ENCODE measurements around the gene GGT5.
"Not testable (repeated sequence)": the region's sequence is repeated elsewhere in the genome, so short reads cannot be mapped to it uniquely, and the experiment has no call there.

The GGT5 gene

GRCh38 chr22:24262185-24262749, 17.4 kb upstream of the GGT5 start:
- DNase-seq: not testable (repeated sequence)

GRCh38 chr22:24259459-24259858, 14.6 kb upstream of the GGT5 start:
- DNase-seq: peak; percentile 41 to 42

DNA sequence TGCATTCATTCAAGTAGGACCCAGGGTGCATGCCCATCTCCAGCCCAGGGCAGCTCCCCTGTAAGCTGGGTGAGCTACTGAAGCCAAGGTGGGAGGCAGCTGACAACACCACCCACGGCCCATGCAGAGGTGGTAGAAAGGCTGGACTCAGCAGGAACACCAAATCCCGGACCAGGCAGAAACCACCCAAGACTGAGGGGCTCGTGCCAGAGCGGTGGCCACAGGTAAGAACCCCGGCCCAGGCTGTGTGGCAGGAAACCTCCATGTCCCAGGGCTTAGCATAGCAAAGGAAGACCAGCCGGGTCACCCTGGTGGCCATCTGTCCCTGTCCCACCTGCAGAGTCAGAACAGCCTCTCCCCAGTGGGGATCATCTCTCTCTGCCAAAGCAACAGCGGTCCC, 11.9 kb upstream of the GGT5 start:
- DNase-seq: not testable (repeated sequence)

DNA sequence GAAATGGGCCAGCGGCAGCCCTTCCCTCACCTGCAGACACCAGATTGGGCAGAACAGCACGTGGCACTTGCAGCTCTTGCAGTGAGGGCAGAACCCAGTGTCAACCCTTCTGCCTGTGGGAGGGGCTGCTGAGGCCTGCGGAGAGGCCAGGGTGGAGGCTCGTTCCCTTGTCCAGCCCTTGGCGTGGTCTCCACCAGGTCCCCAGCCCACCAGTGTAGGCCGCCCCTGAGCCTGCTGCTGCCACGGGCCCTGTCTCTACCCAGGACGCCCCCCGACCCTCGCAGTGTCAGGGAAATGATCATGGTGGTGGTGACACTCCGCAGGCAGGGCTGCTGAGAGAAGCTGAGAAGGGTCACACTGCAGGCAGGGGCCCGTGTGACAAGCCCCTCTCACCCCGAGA, 11.3 kb upstream of the GGT5 start:
- DNase-seq: not testable (repeated sequence)

DNA sequence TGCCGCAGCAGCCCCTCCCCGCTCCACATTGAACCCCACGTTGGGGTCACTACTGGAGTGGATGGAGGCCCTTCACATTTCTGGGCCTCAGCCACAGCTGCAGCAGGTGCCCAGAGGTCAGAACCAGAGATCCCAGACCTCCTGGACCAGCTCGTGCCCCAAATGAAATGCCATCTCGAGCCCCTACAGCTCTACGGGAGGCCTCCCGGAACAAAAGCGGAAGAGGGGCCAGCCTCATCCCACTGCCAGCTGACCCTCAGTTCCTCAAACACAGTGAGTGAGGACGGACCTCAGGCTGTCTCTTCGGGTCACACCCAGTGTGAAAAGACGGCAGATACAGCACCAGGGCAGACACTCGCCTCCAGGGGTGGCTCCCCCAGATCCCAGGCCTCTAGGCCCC, 8.2 kb upstream of the GGT5 start:
- not testable (repeated sequence) for DNase-seq

- DNase-seq: not testable (repeated sequence)
These were observed 6.4 kb upstream of the GGT5 start for GRCh38 chr22:24251286-24251685.

- DNase-seq: not testable (repeated sequence)
These were observed 4.5 kb upstream of the GGT5 start for GRCh38 chr22:24249413-24249812.

GRCh38 chr22:24248611-24249010, 3.7 kb upstream of the GGT5 start:
- DNase-seq: not testable (repeated sequence)

GRCh38 chr22:24247564-24248344, 2.9 kb upstream of the GGT5 start:
- DNase-seq: peak; percentile 19 to 55

DNA sequence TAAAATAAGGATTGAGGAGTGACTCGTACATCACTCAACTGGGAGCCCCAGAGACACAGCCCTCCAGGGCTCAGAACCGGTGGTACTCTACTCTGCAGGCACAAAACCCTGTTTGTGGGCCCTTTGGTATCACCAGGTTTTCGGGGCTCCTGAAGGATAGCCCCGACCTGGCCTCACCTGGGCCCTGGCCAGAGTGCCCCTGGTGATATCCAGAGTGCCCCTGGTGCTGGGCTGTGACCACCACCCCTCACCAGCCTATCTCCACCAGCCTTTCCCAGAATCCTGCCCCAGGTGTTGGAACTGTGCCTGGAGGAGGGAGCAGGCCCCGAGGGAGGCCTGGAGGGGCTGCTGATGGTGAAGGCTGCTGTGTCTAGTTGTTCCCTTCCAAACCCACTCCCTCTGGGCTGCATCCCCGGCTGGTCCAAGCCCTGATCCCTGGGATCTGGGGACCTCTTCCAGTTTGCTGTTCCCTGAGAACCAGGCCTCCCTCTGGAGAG, 2.2 kb upstream of the GGT5 start:
- no peak for DNase-seq

- DNase-seq: not testable (repeated sequence)
These were observed 991 bp upstream of the GGT5 start for GRCh38 chr22:24245584-24246561.

DNA sequence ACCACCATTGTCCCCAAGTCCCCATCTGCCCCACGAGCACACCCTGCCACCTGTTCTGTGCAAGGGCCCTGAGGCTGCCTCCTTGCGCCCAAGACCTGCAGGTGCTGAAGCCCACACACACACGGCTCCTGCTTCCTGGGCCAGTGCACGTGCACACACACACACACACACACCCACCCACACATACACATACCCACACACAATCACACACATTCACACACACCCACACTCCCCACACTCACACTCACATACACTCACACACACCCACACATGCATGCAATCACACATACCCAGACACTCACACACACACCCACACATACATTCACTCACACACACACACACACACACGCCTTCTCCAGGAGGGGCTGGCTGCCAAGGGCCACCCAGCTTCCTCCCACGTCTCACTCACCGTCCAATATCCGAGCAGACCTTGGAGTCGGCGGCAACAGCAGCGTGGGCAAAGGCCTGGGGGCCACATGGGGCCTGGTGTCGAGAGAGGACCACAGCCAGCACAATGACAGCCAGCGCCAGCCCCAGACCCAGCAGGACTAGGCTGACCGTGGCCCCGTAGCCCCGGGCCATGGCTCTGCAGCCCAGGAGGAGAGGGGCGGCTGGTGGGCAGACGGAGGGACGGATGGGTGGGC, 616 bp downstream of the GGT5 start:
- DNase-seq: peak in 1 of 2 experiments; percentile 39

DNA sequence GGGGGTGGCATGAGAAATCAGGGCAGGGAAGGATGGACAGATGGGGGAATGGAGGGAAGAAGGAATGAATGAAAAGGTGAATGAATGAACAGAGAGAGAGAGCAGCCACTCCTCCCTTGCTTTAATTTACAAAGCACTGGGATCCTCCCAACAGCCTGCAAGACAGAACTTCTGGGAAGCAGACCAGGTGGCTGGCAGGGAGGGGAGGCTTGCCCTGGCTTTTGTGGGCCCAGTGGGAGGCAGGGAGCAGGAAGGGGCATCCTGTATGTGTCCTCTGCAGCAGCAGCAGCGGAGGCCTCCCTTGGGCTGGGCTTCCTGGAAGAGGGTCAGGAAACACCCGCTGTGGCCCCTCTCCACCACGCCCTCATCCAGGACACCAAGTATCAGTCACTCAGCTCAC, 1.5 kb downstream of the GGT5 start:
- DNase-seq: not testable (repeated sequence)

- DNase-seq: not testable (repeated sequence)
These were observed 3.7 kb downstream of the GGT5 start for GRCh38 chr22:24240985-24241692.

DNA sequence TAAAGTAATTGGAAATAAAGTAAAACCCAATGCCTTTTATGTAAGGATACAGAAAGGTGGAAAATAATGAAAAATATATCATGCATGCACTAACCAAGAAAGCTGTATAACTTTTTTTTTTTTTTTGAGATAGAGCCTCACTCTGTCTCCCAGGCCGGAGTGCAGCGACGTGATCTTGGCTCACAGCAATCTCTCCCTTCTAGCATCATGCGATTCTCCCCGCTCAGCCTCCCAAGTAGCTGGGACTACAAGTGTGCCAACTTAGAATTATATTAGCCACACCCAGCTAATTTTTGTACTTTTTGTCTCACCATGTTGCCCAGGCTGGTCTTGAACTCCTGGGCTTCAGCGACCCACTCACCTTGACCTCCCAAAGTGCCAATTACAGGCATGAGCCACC, 4.5 kb downstream of the GGT5 start:
- DNase-seq: no peak

- not testable (repeated sequence) for DNase-seq
These were observed 6.7 kb downstream of the GGT5 start for GRCh38 chr22:24238101-24238694.

- DNase-seq: peak in 1 of 2 experiments; percentile 10
These were observed 8.2 kb downstream of the GGT5 start for GRCh38 chr22:24236656-24237055.

DNA sequence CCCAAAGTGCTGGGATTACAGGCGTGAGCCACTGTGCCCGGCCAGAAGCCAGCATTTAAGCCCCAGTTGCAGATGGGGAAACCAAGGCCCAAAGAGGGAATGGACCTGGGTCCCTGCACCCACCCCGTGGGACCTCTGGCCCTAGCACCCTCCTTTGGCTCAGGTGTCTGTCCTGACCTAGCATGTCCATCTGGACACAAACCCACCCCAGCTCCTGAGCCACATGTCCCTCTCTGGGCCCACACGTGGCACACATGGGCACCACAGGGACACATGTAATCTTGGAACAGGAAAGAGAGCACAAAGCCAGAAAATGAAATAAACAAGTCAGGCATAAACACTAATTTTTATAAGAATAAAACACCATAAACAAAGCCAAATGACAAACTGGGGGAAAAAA, 9.6 kb downstream of the GGT5 start:
- no peak for DNase-seq

DNA sequence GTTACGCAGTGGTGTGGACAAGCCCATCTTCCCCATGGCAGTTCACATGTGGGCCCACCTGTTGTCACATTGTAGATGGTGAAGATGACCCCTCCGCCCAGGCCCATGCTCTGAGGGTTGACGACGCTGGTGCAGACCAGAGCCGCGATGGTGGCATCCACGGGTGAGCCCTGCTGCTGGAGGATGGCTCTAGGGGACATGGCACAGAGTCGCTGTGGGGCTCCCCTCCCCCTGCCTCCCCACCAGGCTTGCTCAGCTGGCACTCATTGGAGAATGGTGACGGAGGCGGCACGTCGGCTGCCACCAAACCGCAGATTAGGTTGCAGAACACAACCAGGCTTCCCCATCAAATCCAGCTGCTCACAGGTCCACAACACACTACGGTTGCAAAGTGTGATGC, 11.1 kb downstream of the GGT5 start:
- no peak for DNase-seq

DNA sequence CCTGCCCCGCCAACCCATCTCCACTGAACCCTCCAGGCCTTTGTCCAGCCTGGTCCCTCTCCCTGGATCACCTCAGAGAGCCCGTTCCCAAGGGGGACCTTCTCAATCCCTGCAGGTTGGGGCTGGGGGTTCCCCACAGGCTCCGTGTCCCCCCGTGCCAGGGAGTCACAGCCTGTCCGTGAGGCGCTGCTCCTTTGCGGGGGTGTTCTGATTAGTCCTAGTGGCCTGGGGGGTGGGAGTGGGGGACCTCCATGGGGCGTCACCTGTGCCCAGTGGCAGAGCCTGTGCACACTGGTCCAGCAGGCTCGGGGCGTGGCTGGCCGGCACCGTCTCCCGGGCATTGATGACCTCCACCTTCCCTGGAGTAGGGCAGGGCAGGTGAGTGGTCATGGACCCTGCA, 11.6 kb downstream of the GGT5 start:
- no peak for DNase-seq

GRCh38 chr22:24232725-24233124, 12.2 kb downstream of the GGT5 start:
- DNase-seq: no peak

DNA sequence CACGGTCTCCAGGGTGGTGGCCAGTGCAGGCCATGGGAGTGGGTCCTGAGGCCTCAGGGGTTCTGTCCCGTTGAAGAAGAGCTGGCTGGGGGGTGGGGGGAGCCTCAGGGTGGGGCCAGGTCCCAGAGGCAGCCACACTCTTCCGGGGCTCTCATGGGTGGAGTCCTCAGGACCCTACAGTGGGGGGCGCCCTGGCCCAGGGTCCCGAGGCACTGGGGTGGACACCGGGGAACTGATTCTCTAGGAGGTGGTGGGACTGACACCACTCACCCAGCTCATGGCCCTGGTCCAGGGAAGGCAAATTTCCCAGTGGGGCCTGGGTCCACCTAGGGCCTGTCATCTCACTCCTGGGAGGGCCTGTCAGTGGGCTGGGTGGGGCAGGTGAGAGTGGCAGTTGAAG, 12.8 kb downstream of the GGT5 start:
- no peak for DNase-seq

Measured in Kasumi-1 (cell line).